NCI-H1092 (cell line): ENCODE measurements around the gene MAP3K2.

Source experiments
- DNase-seq: peaks from one replicate; lab custom pipeline; 2025; lab: John Stamatoyannopoulos, UW

Gene MAP3K2

GRCh38 chr2:127283275-127283674 lies 104.5 kb downstream of the MAP3K2 start:
- DNase-seq: no peak

DNA sequence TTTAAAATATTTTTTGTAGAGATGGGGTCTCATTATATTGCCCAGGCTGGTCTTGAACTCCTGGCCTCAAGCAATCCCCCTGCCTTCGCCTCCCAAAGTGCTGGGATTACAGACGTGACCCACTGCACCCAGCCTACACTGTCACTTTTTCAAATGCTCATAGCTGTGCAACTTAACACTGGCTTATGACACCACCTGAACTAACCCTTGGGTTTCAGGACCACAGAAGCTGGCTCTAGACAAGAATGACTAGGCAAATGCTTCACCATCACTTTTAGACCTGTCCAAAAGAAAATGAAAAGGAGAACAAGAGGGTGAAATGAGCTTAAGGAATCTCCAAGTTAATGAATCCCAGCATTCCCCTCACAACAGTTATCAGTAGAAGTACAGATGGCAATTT lies 107.1 kb downstream of the MAP3K2 start:
- DNase-seq: no peak

GRCh38 chr2:127279781-127280180 lies 108.0 kb downstream of the MAP3K2 start:
- DNase-seq: no peak

- no peak for DNase-seq
Observed at GRCh38 chr2:127278959-127279358, 108.8 kb downstream of the MAP3K2 start.

DNA sequence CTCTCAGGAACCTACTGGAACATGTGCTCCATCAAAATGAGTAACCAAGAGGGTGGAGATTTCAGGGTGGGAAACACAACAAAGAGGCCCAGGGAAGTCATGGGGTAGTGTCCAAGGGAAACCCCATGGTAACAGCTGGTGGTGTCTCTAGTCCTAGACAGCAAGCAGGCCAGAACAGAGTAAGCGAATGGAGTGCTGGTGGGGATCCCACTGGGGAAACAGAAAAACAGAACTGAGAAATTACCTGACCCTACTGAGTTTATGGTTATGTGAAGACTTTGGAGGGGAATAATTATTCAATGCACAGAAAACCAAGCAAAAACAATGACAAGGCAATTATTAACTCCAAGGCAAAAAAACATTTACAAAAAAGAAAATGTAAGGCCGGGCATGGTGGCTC lies 110.7 kb downstream of the MAP3K2 start:
- no peak for DNase-seq

DNA sequence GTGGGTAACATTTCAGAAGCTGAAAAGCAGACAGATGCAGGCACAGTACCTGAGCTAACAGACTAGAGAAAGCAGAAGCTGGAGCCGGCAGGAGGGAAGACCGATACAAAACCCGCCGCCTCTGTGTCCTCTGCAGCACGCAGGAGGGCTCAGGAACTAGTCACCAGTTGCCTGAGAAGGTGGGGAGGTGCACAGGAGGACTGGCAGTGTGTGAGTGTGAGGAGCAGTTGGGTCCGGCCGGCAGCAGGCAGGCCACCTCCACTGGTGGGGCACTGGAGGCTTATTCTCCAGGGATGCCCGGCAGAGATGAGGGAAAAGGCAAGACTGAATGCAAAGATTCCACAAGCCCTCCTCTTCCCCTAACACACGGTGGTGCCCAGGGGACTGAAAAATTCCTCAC lies 112.0 kb downstream of the MAP3K2 start:
- no peak for DNase-seq

DNA sequence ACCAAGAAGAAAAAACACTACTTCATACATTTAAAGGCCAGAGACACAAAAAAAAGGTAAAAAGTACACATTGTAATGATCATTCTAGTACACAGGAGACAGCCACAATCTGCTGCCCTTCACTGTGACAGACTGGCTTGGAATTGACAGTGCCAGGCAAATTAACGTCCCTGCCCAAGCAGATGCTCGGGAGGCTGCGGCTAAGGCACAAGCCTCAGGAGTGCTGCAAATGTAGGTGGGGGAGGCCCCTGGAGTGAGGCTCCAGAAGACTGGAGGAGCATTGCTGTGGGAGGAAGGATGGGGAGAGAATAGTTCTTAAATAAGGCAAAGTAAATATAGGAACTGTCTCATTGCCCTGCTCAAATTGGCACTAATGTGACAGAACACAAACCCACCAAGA lies 112.4 kb downstream of the MAP3K2 start:
- no peak for DNase-seq

DNA sequence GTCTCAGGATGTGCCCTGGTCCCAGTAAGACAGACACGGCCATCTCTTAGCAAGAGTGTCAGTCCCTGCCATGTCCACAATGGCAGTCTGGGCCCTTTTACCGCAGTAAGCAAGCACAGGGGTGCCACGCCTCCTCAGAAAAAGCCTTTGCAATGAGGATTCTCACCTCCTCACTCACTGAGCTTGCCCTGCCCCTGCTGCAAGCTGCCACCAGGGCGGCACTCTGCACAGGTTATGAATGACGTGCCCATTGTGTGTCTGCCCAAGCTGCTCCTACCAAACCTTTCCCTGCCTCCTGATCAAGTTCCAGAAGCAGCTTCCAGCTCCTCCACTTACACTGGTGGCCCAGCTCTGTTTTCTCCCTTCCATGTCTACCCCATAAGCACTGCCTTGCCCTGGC lies 117.1 kb downstream of the MAP3K2 start:
- DNase-seq: no peak

- no peak for DNase-seq
Observed at GRCh38 chr2:127261804-127262406, 125.9 kb downstream of the MAP3K2 start.

DNA sequence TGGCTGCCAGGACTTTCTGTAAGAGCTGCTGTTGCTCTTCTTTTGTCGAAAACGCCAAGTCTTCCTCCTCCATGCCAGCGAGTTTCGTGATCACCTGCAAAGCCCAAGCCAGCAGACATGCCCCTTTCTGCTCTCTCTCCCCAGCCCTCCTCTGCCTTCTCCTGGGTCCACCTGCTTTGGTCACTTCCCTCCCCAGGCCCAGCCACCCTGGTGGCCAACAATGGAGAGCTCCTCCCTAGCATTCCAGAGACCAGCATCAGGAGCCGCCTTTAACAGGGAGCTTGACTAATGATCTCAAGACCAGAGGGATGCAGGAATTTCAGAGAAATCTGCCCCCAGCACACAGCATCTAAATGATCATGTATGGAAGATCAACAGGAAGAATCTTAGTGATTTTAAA lies 128.4 kb downstream of the MAP3K2 start:
- DNase-seq: no peak

DNA sequence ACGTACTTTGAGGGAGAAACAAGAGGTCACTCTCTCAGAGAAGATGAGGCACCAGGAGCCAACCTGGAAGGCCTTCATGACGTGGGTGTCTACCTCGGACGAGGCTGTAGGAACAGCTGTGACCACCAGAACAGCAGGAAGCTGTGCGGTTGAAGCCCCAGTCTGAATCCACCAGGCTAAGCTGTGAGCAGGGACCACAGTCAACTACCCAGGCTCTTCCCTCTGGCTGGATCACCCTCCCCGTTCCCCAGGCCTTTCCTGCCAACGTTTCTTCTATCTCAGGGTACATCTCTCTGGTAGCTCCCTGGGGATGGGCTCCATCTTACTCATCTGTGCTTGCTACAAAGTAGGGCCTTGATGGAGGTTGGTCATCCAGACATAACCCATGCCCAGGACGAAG lies 130.9 kb downstream of the MAP3K2 start:
- DNase-seq: no peak

DNA sequence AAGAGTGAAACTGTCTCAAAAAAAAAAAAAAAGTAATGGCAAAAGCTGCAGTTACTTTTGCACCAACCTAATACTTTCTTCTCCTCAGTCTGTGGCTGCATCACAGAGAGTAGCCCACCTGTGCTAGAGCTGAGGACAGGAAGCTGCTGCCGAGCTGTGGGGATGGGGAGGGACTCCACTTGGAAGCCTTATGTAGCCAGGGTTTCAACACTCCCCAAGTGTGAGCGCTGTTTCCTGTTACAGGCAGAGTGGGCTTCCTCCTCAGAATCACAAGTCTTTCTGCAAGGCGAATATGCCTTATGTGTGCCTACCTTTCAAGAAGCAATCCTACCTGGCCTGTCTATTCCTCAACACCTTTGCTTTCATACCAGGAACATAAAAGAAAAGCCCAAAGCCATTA lies 131.4 kb downstream of the MAP3K2 start:
- no peak for DNase-seq

GRCh38 chr2:127255721-127256120 lies 132.1 kb downstream of the MAP3K2 start:
- DNase-seq: no peak

DNA sequence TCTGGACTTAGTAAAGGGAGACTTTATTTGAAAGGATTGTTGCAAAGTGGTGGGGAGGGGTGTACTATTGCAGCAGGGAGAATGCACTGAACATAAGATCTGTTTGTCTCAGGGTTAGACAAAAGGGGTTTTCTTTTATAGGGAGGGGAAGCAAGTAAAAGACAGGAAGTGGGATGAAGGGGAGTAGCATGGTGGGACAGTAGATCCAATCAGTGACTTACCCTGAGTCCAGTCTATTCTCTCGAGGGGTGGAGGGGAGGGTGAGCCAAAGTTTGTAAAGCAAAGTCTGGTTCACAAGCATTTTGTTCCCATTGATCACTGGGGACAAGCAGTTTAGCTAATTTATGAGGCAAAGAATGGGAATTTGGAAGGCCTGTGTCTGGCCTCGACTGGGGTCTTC lies 132.6 kb downstream of the MAP3K2 start:
- DNase-seq: no peak

DNA sequence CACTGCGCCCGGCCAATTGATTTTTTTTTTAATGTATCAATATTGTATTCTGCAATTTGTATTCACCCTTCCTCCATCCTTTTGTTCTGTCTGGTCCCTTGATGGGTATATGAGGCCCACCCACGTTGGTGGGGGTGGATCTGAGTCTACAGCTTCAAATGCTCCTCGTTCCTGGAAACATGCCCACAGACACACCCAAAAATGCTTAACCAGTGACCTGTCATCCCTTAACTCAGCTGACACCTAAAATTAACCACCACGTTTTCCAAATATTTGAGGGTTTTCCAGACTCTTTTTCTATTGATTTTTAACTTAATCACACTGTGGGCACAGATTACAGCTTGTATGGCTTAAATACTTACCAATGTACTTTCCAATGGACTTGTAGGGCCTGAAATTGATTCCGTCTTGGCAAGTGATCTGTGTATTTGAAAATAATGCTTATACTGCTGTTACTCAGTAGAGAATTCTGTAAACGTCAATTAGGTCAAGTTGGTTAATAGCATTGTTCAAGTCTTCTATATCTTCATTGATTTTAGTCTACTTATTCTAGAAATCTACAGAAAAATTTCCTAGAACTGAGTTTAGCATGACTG lies 133.3 kb downstream of the MAP3K2 start:
- no peak for DNase-seq
